ENCODE measurements around the gene CNN2. TPM values are rescaled to one million over a fixed set of nuclear protein-coding genes. Genes with fewer than 3 reads are reported as not detected.

The CNN2 gene
- total RNA-seq, 1 donor: 508 TPM

- TF ChIP-seq CTCF (IDR thresholded peaks at IDR 0.05; ENCODE audit: insufficient read depth, low read depth, low read length): no peak
- no peak overlapping the region for H3K4me3 ChIP-seq (ENCODE audit: low read depth, low read length)
- peak; percentile 13 for DNase-seq (ENCODE audit: low read depth)
Observed at GRCh38 chr19:1076046-1076386, 49.6 kb downstream of the CNN2 start.

GRCh38 chr19:1076951-1077350 is 50.5 kb downstream of the CNN2 start:
- no peak overlapping the region for H3K4me3 ChIP-seq (ENCODE audit: low read depth, low read length)
- no peak for DNase-seq (ENCODE audit: low read depth)
- no peak for TF ChIP-seq CTCF (IDR thresholded peaks at IDR 0.05; ENCODE audit: insufficient read depth, low read depth, low read length)

GRCh38 chr19:1079566-1080111 is 53.2 kb downstream of the CNN2 start:
- no peak for TF ChIP-seq CTCF (IDR thresholded peaks at IDR 0.05; ENCODE audit: insufficient read depth, low read depth, low read length)
- no peak overlapping the region for H3K4me3 ChIP-seq (ENCODE audit: low read depth, low read length)
- DNase-seq (ENCODE audit: low read depth): no peak

- TF ChIP-seq CTCF (IDR thresholded peaks at IDR 0.05; ENCODE audit: insufficient read depth, low read depth, low read length): no peak
- DNase-seq (ENCODE audit: low read depth): no peak
- H3K4me3 ChIP-seq (ENCODE audit: low read depth, low read length): no peak overlapping the region
Observed at GRCh38 chr19:1080360-1081161, 54.2 kb downstream of the CNN2 start.

GRCh38 chr19:1081301-1082164 is 55.1 kb downstream of the CNN2 start:
- H3K4me3 ChIP-seq (ENCODE audit: low read depth, low read length): no peak overlapping the region
- TF ChIP-seq CTCF (IDR thresholded peaks at IDR 0.05; ENCODE audit: insufficient read depth, low read depth, low read length): no peak
- DNase-seq (ENCODE audit: low read depth): no peak

GRCh38 chr19:1082165-1082927 is 55.9 kb downstream of the CNN2 start:
- peak; percentile 90 for DNase-seq (ENCODE audit: low read depth)

More at GRCh38 chr19:1082165-1082927, 55.9 kb downstream of the CNN2 start:
- TF ChIP-seq CTCF (IDR thresholded peaks at IDR 0.05; ENCODE audit: insufficient read depth, low read depth, low read length): no peak
- peak overlapping the region; percentile 60 for H3K4me3 ChIP-seq (ENCODE audit: low read depth, low read length)
